Liver (tissue), 3 donors: ENCODE results near the gene BCL10.

ENCODE experiments used
- CTCF ChIP-seq: fragments of 150-350 bp; IDR thresholded peaks from 2 replicates; pipeline ENCODE4 v1.5.1; 2017; ENCODE audit warnings: improper control_type of control experiment, low read depth, low read length; ENCODE audit not compliant: missing input control
- EGR1 ChIP-seq, 2 donors: IDR thresholded peaks; 2 replicates each; pipeline ENCODE4 v1.6.1; 2016 to 2018; ENCODE audit warnings: antibody characterized with exemption in 2 of 2, low read depth in 2 of 2
- GABPA ChIP-seq, 2 donors: IDR thresholded peaks in 1 of 2; conservative IDR thresholded peaks in 1 of 2; 2 replicates each; pipeline ENCODE4 v1.6.1; 2016; ENCODE audit warnings: antibody characterized with exemption in 2 of 2, mild to moderate bottlenecking in 1 of 2, moderate library complexity in 1 of 2
- HNF4A ChIP-seq, 2 donors: conservative IDR thresholded peaks; 2 replicates each; pipeline ENCODE4 v1.6.1; 2016; ENCODE audit warnings: antibody characterized with exemption in 2 of 2, mild to moderate bottlenecking in 2 of 2
- JUND ChIP-seq, 2 donors: IDR thresholded peaks; 2 replicates each; pipeline ENCODE4 v1.6.1; 2016; ENCODE audit warnings: antibody characterized with exemption in 2 of 2
- RAD21 ChIP-seq, 2 donors: IDR thresholded peaks; 2 replicates each; pipeline ENCODE4 v1.6.1; 2016; ENCODE audit warnings: antibody characterized with exemption in 2 of 2, mild to moderate bottlenecking in 2 of 2
- REST ChIP-seq: IDR thresholded peaks from 2 replicates; pipeline ENCODE4 v1.6.1; 2016; ENCODE audit warnings: antibody characterized with exemption, mild to moderate bottlenecking
- ZBTB33 ChIP-seq: IDR thresholded peaks from 2 replicates; pipeline ENCODE4 v1.6.1; 2016; ENCODE audit warnings: antibody characterized with exemption
- donor health status: healthy.
- donor health status: healthy.

- TF ChIP-seq REST: no peak
- no peak for TF ChIP-seq CTCF
- TF ChIP-seq RAD21 (IDR thresholded peaks at IDR 0.05): no peak
- TF ChIP-seq ZBTB33: no peak
- TF ChIP-seq GABPA (IDR thresholded peaks at IDR 0.05 in 1 of 2, conservative IDR thresholded peaks at IDR 0.05 in 1 of 2): no peak
- no peak for TF ChIP-seq EGR1 (IDR thresholded peaks at IDR 0.05; ENCODE audit: low read depth in 2 of 2)
- TF ChIP-seq JUND (IDR thresholded peaks at IDR 0.05): no peak
- TF ChIP-seq HNF4A (conservative IDR thresholded peaks at IDR 0.05): no peak
These were observed 7.8 kb upstream of the BCL10 start for GRCh38 chr1:85284202-85284601.
